HFF-Myc (cell line): Measurements from ENCODE around the gene GNG8.

Experiments
- DNase-seq: peaks from one replicate; pipeline ENCODE4 v3.0.0-alpha.2; 2011; ENCODE audit warnings: low read depth; ENCODE audit errors: extremely low read depth
- H3K4me3 ChIP-seq: replicated peaks from 2 replicates; pipeline ENCODE4 v1.5.1; 2011; ENCODE audit warnings: low read depth, mild to moderate bottlenecking, control low read depth, low read length
- TF ChIP-seq, protein P1 (sequence below): IDR thresholded peaks from 2 replicates; pipeline ENCODE4 v1.5.1; 2012; ENCODE audit warnings: mild to moderate bottlenecking, low read depth, low read length, control low read depth; ENCODE audit errors: missing control alignments

The GNG8 gene

DNA sequence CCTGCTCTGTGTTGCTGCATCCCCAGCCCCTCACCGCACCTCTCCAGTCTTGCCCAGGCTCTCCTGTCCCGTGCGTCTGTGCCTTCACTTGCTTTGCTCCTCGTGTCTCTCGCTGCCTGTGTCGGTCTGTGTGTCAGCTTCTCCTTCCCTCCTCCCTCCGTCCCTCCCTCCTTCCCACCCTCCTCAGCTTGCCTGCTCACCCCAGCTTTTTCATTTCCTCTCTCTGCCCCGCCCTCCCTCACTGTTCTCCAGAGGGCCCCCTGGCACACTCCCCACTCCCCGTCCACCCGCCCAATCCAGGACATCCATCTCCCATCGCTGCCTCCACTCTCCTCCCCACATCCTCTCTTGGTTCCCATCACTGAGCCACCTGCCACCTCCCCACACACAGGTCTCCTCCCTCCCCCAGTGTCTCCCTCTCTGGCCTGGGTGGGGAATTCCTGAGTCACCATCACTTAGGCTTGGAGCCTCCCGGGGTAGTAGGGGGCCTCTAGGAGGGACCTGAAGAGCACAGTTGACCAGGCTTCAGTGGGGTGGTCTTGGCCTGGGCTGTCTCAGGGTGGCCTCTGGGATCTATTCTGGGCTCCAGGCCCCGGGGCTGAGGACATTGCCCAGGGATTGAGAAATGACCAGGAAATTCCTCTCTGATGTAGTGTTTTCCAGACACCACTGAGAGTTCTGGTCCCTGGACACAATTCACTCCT is 10.9 kb downstream of the GNG8 start, which contains the start of gene PTGIR:
Gene PTGIR (minus strand): TSS at position 132 of the 704 bp plus-strand sequence. CDS start 864 bp downstream, outside the sequence.
- TF ChIP-seq, protein P1, sequence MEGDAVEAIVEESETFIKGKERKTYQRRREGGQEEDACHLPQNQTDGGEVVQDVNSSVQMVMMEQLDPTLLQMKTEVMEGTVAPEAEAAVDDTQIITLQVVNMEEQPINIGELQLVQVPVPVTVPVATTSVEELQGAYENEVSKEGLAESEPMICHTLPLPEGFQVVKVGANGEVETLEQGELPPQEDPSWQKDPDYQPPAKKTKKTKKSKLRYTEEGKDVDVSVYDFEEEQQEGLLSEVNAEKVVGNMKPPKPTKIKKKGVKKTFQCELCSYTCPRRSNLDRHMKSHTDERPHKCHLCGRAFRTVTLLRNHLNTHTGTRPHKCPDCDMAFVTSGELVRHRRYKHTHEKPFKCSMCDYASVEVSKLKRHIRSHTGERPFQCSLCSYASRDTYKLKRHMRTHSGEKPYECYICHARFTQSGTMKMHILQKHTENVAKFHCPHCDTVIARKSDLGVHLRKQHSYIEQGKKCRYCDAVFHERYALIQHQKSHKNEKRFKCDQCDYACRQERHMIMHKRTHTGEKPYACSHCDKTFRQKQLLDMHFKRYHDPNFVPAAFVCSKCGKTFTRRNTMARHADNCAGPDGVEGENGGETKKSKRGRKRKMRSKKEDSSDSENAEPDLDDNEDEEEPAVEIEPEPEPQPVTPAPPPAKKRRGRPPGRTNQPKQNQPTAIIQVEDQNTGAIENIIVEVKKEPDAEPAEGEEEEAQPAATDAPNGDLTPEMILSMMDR, result peak; percentile 12
- peak within 1 kb of the TSS; percentile 48 for H3K4me3 ChIP-seq
- DNase-seq, result peak; percentile 46

GRCh38 chr19:46623915-46624502 is 12.0 kb downstream of the GNG8 start:
- TF ChIP-seq, protein P1, result no peak
- peak overlapping the region; percentile 48 for H3K4me3 ChIP-seq
- DNase-seq, result no peak

GRCh38 chr19:46622118-46622446 is 13.9 kb downstream of the GNG8 start:
- no peak for DNase-seq
- TF ChIP-seq, protein P1, result no peak
- H3K4me3 ChIP-seq, result peak overlapping the region; percentile 16

- DNase-seq, result no peak
- TF ChIP-seq, protein P1, result peak; percentile 8
- peak overlapping the region; percentile 16 for H3K4me3 ChIP-seq
These were observed 14.5 kb downstream of the GNG8 start for GRCh38 chr19:46621191-46622117.

- H3K4me3 ChIP-seq, result peak overlapping the region; percentile 9
- DNase-seq, result no peak
- TF ChIP-seq, protein P1, result no peak
These were observed 15.3 kb downstream of the GNG8 start for GRCh38 chr19:46620716-46621115.

DNA sequence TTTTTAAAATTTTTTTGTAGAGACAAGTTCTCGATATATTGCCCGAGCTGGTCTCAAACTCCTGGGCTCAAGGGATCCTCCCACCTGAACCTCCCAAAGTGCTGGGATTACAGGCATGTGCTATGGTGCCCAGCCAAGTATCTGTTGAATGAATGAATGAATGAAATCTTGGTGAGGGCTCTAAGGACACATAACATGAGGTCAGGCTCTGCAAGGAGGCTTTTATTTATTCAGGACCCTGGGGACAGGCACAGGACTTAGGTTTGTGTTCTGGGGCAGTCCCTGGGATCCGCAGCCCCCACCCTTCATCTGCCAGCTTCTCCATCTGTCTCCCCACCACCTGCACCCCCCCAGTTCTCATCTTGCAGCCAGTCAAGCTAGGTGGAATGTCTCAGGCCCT is 15.7 kb downstream of the GNG8 start:
- no peak overlapping the region for H3K4me3 ChIP-seq
- DNase-seq, result no peak
- TF ChIP-seq, protein P1, result no peak
